Activated B cell treated with CpG ODN at 0.5 μM for 24 hours (primary cell): ENCODE results near the gene RIMKLA. TPM values are rescaled to one million over a fixed set of nuclear protein-coding genes. Genes with fewer than 3 reads are reported as not detected.

Experiments used
- ATAC-seq: fragments of 200-7000 bp; cut with Tn5 transposase; one replicate; pipeline ENCODE4 v1.10.0; 2021; ENCODE audit warnings: low read depth, mild to moderate bottlenecking, moderate library complexity
- CTCF ChIA-PET: fragments of 350-600 bp; sonication (Branson Sonifier 250); formaldehyde crosslinking; loops from one replicate; lab custom pipeline; 2021; ENCODE audit warnings: antibody characterized with exemption; lab: Charles Lee
- POLR2A ChIA-PET: fragments of 350-600 bp; sonication (Branson Sonifier 250); formaldehyde crosslinking; loops from one replicate; lab custom pipeline; 2021; ENCODE audit warnings: antibody characterized with exemption; lab: Charles Lee
- DNase-seq: peaks from one replicate; pipeline ENCODE4 v3.0.0; 2022
- H3K27ac Mint-ChIP-seq: one replicate; pipeline ENCODE4 v1.8.0; 2020; ENCODE audit warnings: mixed read lengths
- H3K27me3 Mint-ChIP-seq: one replicate; pipeline ENCODE4 v1.8.0; 2021; ENCODE audit warnings: mixed read lengths
- H3K36me3 Mint-ChIP-seq: one replicate; pipeline ENCODE4 v1.8.0; 2021; ENCODE audit warnings: low read depth, mixed read lengths
- H3K4me1 Mint-ChIP-seq: one replicate; pipeline ENCODE4 v1.8.0; 2021; ENCODE audit warnings: mixed read lengths
- H3K4me3 Mint-ChIP-seq: one replicate; pipeline ENCODE4 v1.8.0; 2020; ENCODE audit warnings: mild to moderate bottlenecking, mixed read lengths
- H3K9me3 Mint-ChIP-seq: one replicate; pipeline ENCODE4 v1.8.0; 2020; ENCODE audit warnings: mixed read lengths
- CTCF ChIP-seq: fragments of 200-600 bp; IDR thresholded peaks from one replicate; pipeline ENCODE4 v1.8.0; 2022; ENCODE audit warnings: antibody characterized with exemption, mild to moderate bottlenecking
- intact Hi-C: fragments of 100-400 bp; cut with micrococcal nuclease; formaldehyde crosslinking; loops from one replicate; pipeline ENCODE4 v1.15.1; 2024
- total RNA-seq: library from RNA; stranded (reverse); gene quantifications from 2 replicates; pipeline ENCODE4 v1.2.3, GENCODE V29; 2022

Gene RIMKLA
- total RNA-seq, 1 donor from 2014 or later = 0.02 TPM

GRCh38 chr1:42335050-42335808 is 45.4 kb upstream of the RIMKLA start, which contains the start of gene FOXJ3:
FOXJ3 (minus strand) TSS chr1:42335235; CDS start chr1:42311093, 24,142 bp downstream.
- H3K4me3 Mint-ChIP-seq = peak within 1 kb of the TSS; percentile 93
- CTCF ChIA-PET = no interaction called here
- TF ChIP-seq CTCF = no peak
- peaks cover 41% of the 10 kb centered on the region for H3K4me1 Mint-ChIP-seq
- H3K27ac Mint-ChIP-seq = peak within 1 kb of the TSS; percentile 86
- DNase-seq (peak; percentile 91), ATAC-seq (peak; percentile 92)
- intact Hi-C loops = loop anchor here (1.0 to 10.0 kb wide), 6 partner anchors 121 to 1640 kb away; partner anchors contain the start of genes ATP6V0B, B4GALT2, DPH2 and ERMAP
- H3K36me3 Mint-ChIP-seq = peaks cover 4% of the 10 kb centered on the region
- H3K27me3 Mint-ChIP-seq = no peaks in the 10 kb centered on the region
- no peaks in the 10 kb centered on the region for H3K9me3 Mint-ChIP-seq
- POLR2A ChIA-PET = interaction anchor here (0.7 to 1.6 kb wide), 5 partner anchors 16 to 797 kb away, joined by 3 to 17 read pairs (median 8); partner anchors contain the start of gene PPCS

GRCh38 chr1:42335809-42336518 is 44.6 kb upstream of the RIMKLA start:
- TF ChIP-seq CTCF = no peak
- Mint-ChIP-seq H3K4me3 (peak overlapping the region; percentile 93), H3K4me1 (peaks cover 35% of the 10 kb centered on the region), H3K36me3 (peaks cover 2% of the 10 kb centered on the region), H3K9me3 (no peaks in the 10 kb centered on the region), H3K27me3 (no peaks in the 10 kb centered on the region), H3K27ac (peak overlapping the region; percentile 82)
- ChIA-PET CTCF (no interaction called here), POLR2A (interaction anchor here (0.7 to 1.0 kb wide), 4 partner anchors 17 to 798 kb away, joined by 3 to 17 read pairs (median 7); partner anchors contain the start of gene PPCS)
- no peak for DNase-seq
- peak; percentile 5 for ATAC-seq
- intact Hi-C loops = loop anchor here (1.0 to 10.0 kb wide), 6 partner anchors 120 to 1639 kb away; partner anchors contain the start of genes ATP6V0B, B4GALT2, DPH2 and ERMAP

GRCh38 chr1:42336978-42337377 is 43.6 kb upstream of the RIMKLA start:
- POLR2A ChIA-PET = no interaction called here
- ATAC-seq (no peak), DNase-seq (no peak)
- H3K27me3 Mint-ChIP-seq = no peaks in the 10 kb centered on the region
- peaks cover 2% of the 10 kb centered on the region for H3K36me3 Mint-ChIP-seq
- no peak overlapping the region for H3K27ac Mint-ChIP-seq
- H3K4me1 Mint-ChIP-seq = peaks cover 30% of the 10 kb centered on the region
- CTCF ChIA-PET = no interaction called here
- intact Hi-C loops = loop anchor here (5.0 to 10.0 kb wide), 2 partner anchors 320 to 1638 kb away; partner anchors contain the start of genes ATP6V0B, B4GALT2, DPH2 and PPIH
- no peaks in the 10 kb centered on the region for H3K9me3 Mint-ChIP-seq
- peak overlapping the region; percentile 45 for H3K4me3 Mint-ChIP-seq
- no peak for TF ChIP-seq CTCF

GRCh38 chr1:42340093-42340492 is 40.5 kb upstream of the RIMKLA start:
- ATAC-seq = no peak
- TF ChIP-seq CTCF = no peak
- ChIA-PET POLR2A (interaction anchor here (0.5 kb wide), 1 partner anchor 17 kb away, joined by 4 read pairs; no protein-coding TSS in a partner anchor), CTCF (no interaction called here)
- no peaks in the 10 kb centered on the region for H3K9me3 Mint-ChIP-seq
- intact Hi-C loops = no loop called here
- H3K27me3 Mint-ChIP-seq = no peaks in the 10 kb centered on the region
- peaks cover 9% of the 10 kb centered on the region for H3K4me1 Mint-ChIP-seq
- no peak for DNase-seq
- H3K4me3 Mint-ChIP-seq = no peak overlapping the region
- no peaks in the 10 kb centered on the region for H3K36me3 Mint-ChIP-seq
- no peak overlapping the region for H3K27ac Mint-ChIP-seq

GRCh38 chr1:42340901-42341300 is 39.7 kb upstream of the RIMKLA start:
- Mint-ChIP-seq H3K27ac (no peak overlapping the region), H3K27me3 (peaks cover 3% of the 10 kb centered on the region), H3K9me3 (no peaks in the 10 kb centered on the region), H3K4me1 (peaks cover 6% of the 10 kb centered on the region), H3K36me3 (no peaks in the 10 kb centered on the region), H3K4me3 (no peak overlapping the region)
- intact Hi-C loops = no loop called here
- ChIA-PET CTCF (no interaction called here), POLR2A (no interaction called here)
- TF ChIP-seq CTCF = no peak
- DNase-seq (no peak), ATAC-seq (no peak)
